Liver (tissue), 9 donors: Measurements from ENCODE around the gene UNC5A. TPM values are rescaled to one million over a fixed set of nuclear protein-coding genes. Genes with fewer than 3 reads are reported as not detected.

ENCODE experiments used
- DNase-seq: peaks from one replicate; pipeline ENCODE4 v3.0.0-alpha.2; 2017; ENCODE audit warnings: low spot score
- H3K27ac ChIP-seq, 2 donors: one replicate each; pipeline ENCODE4 v1.7.0; 2013; ENCODE audit warnings: inconsistent platforms in 2 of 2, low read length in 2 of 2, control low read depth in 1 of 2, low read depth in 1 of 2, mild to moderate bottlenecking in 1 of 2
- H3K27me3 ChIP-seq, 4 donors: one replicate each; pipeline versions ENCODE4 v1.6.1 to v1.7.0; 2013; ENCODE audit warnings: low read length in 3 of 4, inconsistent platforms in 1 of 4, mild to moderate bottlenecking in 1 of 4, moderate library complexity in 1 of 4; ENCODE audit not compliant: control insufficient read depth in 4 of 4, insufficient read depth in 4 of 4
- H3K36me3 ChIP-seq, 4 donors: one replicate each; pipeline versions ENCODE4 v1.6.1 to v1.7.0; 2013; ENCODE audit warnings: low read length in 3 of 4, mild to moderate bottlenecking in 3 of 4, low read depth in 1 of 4, moderate library complexity in 1 of 4; ENCODE audit not compliant: control insufficient read depth in 4 of 4, insufficient read depth in 3 of 4
- H3K4me1 ChIP-seq, 4 donors: one replicate each; pipeline versions ENCODE4 v1.6.1 to v1.7.0; 2013; ENCODE audit warnings: low read length in 3 of 4, mild to moderate bottlenecking in 3 of 4, moderate library complexity in 1 of 4; ENCODE audit not compliant: control insufficient read depth in 4 of 4, insufficient read depth in 4 of 4
- H3K4me3 ChIP-seq, 3 donors: one replicate each; pipeline versions ENCODE4 v1.6.1 to v1.7.0; 2013; ENCODE audit warnings: low read length in 3 of 3, control low read depth in 1 of 3, low read depth in 1 of 3, mild to moderate bottlenecking in 1 of 3
- H3K9ac ChIP-seq, 2 donors: one replicate each; pipeline ENCODE4 v1.7.0; 2013; ENCODE audit warnings: low read length in 2 of 2, mild to moderate bottlenecking in 2 of 2, moderate library complexity in 2 of 2, control low read depth in 1 of 2, low read depth in 1 of 2
- H3K9me3 ChIP-seq, 4 donors: one replicate each; pipeline versions ENCODE4 v1.6.1 to v1.7.0; 2013; ENCODE audit warnings: low read length in 3 of 4; ENCODE audit not compliant: control insufficient read depth in 4 of 4
- ATF3 ChIP-seq: IDR thresholded peaks from 2 replicates; pipeline ENCODE4 v1.6.1; 2016; ENCODE audit warnings: antibody characterized with exemption
- CTCF ChIP-seq: fragments of 150-350 bp; IDR thresholded peaks from 2 replicates; pipeline ENCODE4 v1.5.1; 2017; ENCODE audit warnings: improper control_type of control experiment, low read depth, low read length; ENCODE audit not compliant: missing input control
- EGR1 ChIP-seq, 2 donors: IDR thresholded peaks; 2 replicates each; pipeline ENCODE4 v1.6.1; 2016 to 2018; ENCODE audit warnings: antibody characterized with exemption in 2 of 2, low read depth in 2 of 2
- FOXA1 ChIP-seq: IDR thresholded peaks from 2 replicates; pipeline ENCODE4 v1.6.1; 2016; ENCODE audit warnings: antibody characterized with exemption
- FOXA2 ChIP-seq: IDR thresholded peaks from 2 replicates; pipeline ENCODE4 v1.6.1; 2016; ENCODE audit warnings: antibody characterized with exemption
- GABPA ChIP-seq, 2 donors: IDR thresholded peaks in 1 of 2; conservative IDR thresholded peaks in 1 of 2; 2 replicates each; pipeline ENCODE4 v1.6.1; 2016; ENCODE audit warnings: antibody characterized with exemption in 2 of 2, mild to moderate bottlenecking in 1 of 2, moderate library complexity in 1 of 2
- HNF4A ChIP-seq, 2 donors: conservative IDR thresholded peaks; 2 replicates each; pipeline ENCODE4 v1.6.1; 2016; ENCODE audit warnings: antibody characterized with exemption in 2 of 2, mild to moderate bottlenecking in 2 of 2
- HNF4G ChIP-seq: IDR thresholded peaks from 2 replicates; pipeline ENCODE4 v1.6.1; 2016; ENCODE audit warnings: antibody characterized with exemption
- JUND ChIP-seq, 2 donors: IDR thresholded peaks; 2 replicates each; pipeline ENCODE4 v1.6.1; 2016; ENCODE audit warnings: antibody characterized with exemption in 2 of 2
- MAX ChIP-seq: IDR thresholded peaks from 2 replicates; pipeline ENCODE4 v1.6.1; 2016; ENCODE audit warnings: antibody characterized with exemption
- NR2F2 ChIP-seq: IDR thresholded peaks from 2 replicates; pipeline ENCODE4 v1.6.1; 2016; ENCODE audit warnings: antibody characterized with exemption
- RAD21 ChIP-seq, 2 donors: IDR thresholded peaks; 2 replicates each; pipeline ENCODE4 v1.6.1; 2016; ENCODE audit warnings: antibody characterized with exemption in 2 of 2, mild to moderate bottlenecking in 2 of 2
- REST ChIP-seq: IDR thresholded peaks from 2 replicates; pipeline ENCODE4 v1.6.1; 2016; ENCODE audit warnings: antibody characterized with exemption, mild to moderate bottlenecking
- RXRA ChIP-seq, 2 donors: IDR thresholded peaks; 2 replicates each; pipeline ENCODE4 v1.6.1; 2017 to 2018; ENCODE audit warnings: antibody characterized with exemption in 2 of 2, mild to moderate bottlenecking in 1 of 2
- SP1 ChIP-seq: IDR thresholded peaks from 2 replicates; pipeline ENCODE4 v1.6.1; 2018; ENCODE audit warnings: antibody characterized with exemption, mild to moderate bottlenecking
- TAF1 ChIP-seq: conservative IDR thresholded peaks from 2 replicates; pipeline ENCODE4 v1.6.1; 2016; ENCODE audit warnings: antibody characterized with exemption, mild to moderate bottlenecking
- YY1 ChIP-seq: IDR thresholded peaks from 2 replicates; pipeline ENCODE4 v1.6.1; 2016; ENCODE audit warnings: antibody characterized with exemption, mild to moderate bottlenecking
- ZBTB33 ChIP-seq: IDR thresholded peaks from 2 replicates; pipeline ENCODE4 v1.6.1; 2016; ENCODE audit warnings: antibody characterized with exemption
- WGBS: extraction: QIAGEN DNeasy Blood & Tissue Kit; methylation state at CpG from one replicate; pipeline ENCODE4 v1.1.7; 2013; 5-methylcytosine and 5-hydroxymethylcytosine counted together
- polyA plus RNA-seq, 2 donors: library from polyadenylated mRNA; stranded (reverse) in 1 of 2; unstranded in 1 of 2; fragments of 200-250 nt in 1 of 2; fragments of >200 nt in 1 of 2; fragmentation: Nextera tagmentation in 1 of 2; extraction: Ambion mirVana in 1 of 2; gene quantifications; one replicate each; pipeline versions ENCODE4 v1.2.1 to v1.2.3, GENCODE V29; 2013 to 2015
- total RNA-seq, 2 donors: library from RNA; depleted of rRNA; stranded (reverse); fragments of >200 nt; gene quantifications; one replicate each; pipeline ENCODE4 v1.2.3, GENCODE V29; 2014
- donor health status: healthy.
- donor health status: healthy.
- donor health status: healthy.
- donor health status: healthy.
- donor health status: healthy.

The UNC5A gene
- total and polyA plus RNA-seq, 4 donors, result under 0.01 to 0.07 (median 0.03) TPM; not detected in 1

- Histone ChIP-seq H3K4me1 (no peaks in the 10 kb centered on the region), H3K36me3 (no peaks in the 10 kb centered on the region), H3K9me3 (no peaks in the 10 kb centered on the region), H3K9ac (no peak overlapping the region), H3K27ac (no peak overlapping the region), H3K27me3 (no peaks in the 10 kb centered on the region), H3K4me3 (no peak overlapping the region)
- 88% methylated on average over 13 of the region's 13 CpGs for WGBS
- no peak for DNase-seq
- TF ChIP-seq FOXA2, result no peak
- TF ChIP-seq TAF1, result no peak
- TF ChIP-seq ZBTB33, result no peak
- no peak for TF ChIP-seq CTCF
- no peak for TF ChIP-seq JUND (IDR thresholded peaks at IDR 0.05)
- no peak for TF ChIP-seq SP1
- no peak for TF ChIP-seq FOXA1
- no peak for TF ChIP-seq EGR1 (IDR thresholded peaks at IDR 0.05; ENCODE audit: low read depth in 2 of 2)
- no peak for TF ChIP-seq HNF4G
- TF ChIP-seq HNF4A (conservative IDR thresholded peaks at IDR 0.05), result no peak
- TF ChIP-seq RAD21 (IDR thresholded peaks at IDR 0.05), result no peak
- TF ChIP-seq RXRA (IDR thresholded peaks at IDR 0.05), result no peak
- TF ChIP-seq MAX, result no peak
- no peak for TF ChIP-seq NR2F2
- no peak for TF ChIP-seq REST
- no peak for TF ChIP-seq GABPA (IDR thresholded peaks at IDR 0.05 in 1 of 2, conservative IDR thresholded peaks at IDR 0.05 in 1 of 2)
- TF ChIP-seq ATF3, result no peak
- TF ChIP-seq YY1, result no peak
Measured at GRCh38 chr5:176848651-176849050, 38.3 kb downstream of the UNC5A start.
